ENCODE data around the gene NOS1AP.

DNA sequence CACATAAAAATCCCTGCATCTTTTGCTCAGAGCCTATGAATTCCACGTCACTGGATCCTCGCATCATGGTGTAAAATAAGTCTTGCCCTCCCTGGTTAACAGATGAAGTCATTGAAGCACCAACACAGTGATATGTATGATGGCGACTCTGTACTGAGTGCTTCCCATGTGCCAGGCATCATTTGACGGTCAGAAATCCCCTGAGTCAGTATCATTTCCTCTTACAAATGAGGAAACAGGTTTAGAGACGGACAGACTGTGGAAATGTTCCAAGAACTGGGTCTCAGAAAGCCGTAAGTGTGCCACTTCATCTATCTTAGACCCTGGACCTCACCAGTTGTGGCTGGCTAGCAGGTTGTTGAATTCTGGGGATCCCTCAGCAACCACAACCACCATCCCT is 40.8 kb upstream of the NOS1AP start:
- no peak for TF ChIP-seq EZH2 (IDR thresholded peaks at IDR 0.05; ENCODE audit: borderline replicate concordance, low read depth, low read length, severe bottlenecking)
- TF ChIP-seq, protein P1, sequence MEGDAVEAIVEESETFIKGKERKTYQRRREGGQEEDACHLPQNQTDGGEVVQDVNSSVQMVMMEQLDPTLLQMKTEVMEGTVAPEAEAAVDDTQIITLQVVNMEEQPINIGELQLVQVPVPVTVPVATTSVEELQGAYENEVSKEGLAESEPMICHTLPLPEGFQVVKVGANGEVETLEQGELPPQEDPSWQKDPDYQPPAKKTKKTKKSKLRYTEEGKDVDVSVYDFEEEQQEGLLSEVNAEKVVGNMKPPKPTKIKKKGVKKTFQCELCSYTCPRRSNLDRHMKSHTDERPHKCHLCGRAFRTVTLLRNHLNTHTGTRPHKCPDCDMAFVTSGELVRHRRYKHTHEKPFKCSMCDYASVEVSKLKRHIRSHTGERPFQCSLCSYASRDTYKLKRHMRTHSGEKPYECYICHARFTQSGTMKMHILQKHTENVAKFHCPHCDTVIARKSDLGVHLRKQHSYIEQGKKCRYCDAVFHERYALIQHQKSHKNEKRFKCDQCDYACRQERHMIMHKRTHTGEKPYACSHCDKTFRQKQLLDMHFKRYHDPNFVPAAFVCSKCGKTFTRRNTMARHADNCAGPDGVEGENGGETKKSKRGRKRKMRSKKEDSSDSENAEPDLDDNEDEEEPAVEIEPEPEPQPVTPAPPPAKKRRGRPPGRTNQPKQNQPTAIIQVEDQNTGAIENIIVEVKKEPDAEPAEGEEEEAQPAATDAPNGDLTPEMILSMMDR (IDR thresholded peaks at IDR 0.05; ENCODE audit: extremely low read depth in 1 of 2, insufficient read depth in 1 of 2, low read depth in 1 of 2, low read length in 2 of 2), result no peak
- TF ChIP-seq, protein P2, sequence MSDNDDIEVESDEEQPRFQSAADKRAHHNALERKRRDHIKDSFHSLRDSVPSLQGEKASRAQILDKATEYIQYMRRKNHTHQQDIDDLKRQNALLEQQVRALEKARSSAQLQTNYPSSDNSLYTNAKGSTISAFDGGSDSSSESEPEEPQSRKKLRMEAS (IDR thresholded peaks at IDR 0.05; ENCODE audit: insufficient read depth, insufficient read length), result no peak
- no peak for TF ChIP-seq POLR2A (IDR thresholded peaks at IDR 0.05; ENCODE audit: low read depth, low read length)
